Measurements from ENCODE around the gene PACSIN1.

DNA sequence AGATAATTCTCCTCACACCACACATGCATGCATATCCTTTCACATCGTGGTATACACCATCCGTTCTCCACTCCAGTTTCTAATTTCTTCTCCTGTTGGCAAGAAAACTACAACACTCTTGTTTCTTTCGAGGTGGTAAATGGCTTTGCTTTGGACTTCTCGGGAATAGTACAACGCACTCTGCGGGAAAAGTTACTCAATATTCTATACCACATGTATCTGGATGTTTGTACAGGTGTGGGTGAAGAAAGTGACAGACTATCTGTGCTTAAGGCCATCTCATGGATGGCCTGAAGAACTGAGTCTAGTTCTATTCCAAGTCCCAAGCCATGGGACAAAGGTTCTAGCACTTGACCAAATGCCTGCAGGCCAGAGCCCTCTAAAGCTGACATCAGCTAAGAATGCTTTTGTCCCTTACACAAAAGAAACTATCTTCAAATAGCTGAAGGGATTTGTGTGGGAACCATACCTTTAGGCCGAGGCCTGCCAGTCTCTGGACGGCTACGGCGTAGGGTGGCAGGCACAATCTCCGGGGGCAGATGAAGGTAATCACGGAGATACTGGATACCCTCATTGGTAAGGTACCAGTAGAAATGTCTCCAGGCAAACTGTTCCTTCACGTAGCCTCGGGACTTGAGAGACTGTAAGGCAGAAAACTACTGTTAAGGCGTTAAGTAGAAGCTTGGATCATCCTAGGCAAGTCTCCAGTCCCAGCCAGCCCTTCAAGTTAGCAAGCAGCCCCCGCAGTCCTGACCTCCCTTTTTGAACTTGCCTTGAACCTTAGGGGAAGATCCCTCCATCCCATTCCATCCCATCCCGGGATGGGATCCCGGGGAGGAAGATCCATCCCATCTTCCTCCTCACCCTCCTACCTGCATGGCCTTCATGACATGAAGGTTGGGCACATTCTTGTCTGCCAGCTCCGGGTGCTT is 41.4 kb upstream of the PACSIN1 start:
- TF ChIP-seq, protein P1, sequence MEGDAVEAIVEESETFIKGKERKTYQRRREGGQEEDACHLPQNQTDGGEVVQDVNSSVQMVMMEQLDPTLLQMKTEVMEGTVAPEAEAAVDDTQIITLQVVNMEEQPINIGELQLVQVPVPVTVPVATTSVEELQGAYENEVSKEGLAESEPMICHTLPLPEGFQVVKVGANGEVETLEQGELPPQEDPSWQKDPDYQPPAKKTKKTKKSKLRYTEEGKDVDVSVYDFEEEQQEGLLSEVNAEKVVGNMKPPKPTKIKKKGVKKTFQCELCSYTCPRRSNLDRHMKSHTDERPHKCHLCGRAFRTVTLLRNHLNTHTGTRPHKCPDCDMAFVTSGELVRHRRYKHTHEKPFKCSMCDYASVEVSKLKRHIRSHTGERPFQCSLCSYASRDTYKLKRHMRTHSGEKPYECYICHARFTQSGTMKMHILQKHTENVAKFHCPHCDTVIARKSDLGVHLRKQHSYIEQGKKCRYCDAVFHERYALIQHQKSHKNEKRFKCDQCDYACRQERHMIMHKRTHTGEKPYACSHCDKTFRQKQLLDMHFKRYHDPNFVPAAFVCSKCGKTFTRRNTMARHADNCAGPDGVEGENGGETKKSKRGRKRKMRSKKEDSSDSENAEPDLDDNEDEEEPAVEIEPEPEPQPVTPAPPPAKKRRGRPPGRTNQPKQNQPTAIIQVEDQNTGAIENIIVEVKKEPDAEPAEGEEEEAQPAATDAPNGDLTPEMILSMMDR (IDR thresholded peaks at IDR 0.05): no peak
- TF ChIP-seq POLR2A (IDR thresholded peaks at IDR 0.05): no peak
